Pancreas (tissue), 10 donors: ENCODE results near the gene LCAT. TPM values are rescaled to one million over a fixed set of nuclear protein-coding genes. Genes with fewer than 3 reads are reported as not detected.

Experiments
- ATAC-seq, 4 donors: fragments of 200-7000 bp; cut with Tn5 transposase; one replicate each; pipeline versions ENCODE4 v1.8.0 to v1.9.1; 2020; ENCODE audit warnings: mild to moderate bottlenecking in 4 of 4, moderate library complexity in 4 of 4
- DNase-seq, 6 donors: peaks; one replicate each; pipeline ENCODE4 v3.0.0-alpha.2; 2020
- FAIRE-seq: peaks from 2 replicates; lab custom pipeline; 2012; peaks lifted over from hg19 to GRCh38; lab: Jason Lieb, UNC
- H3K27ac ChIP-seq, 4 donors: fragments of 200-600 bp; sonication (generic); 1 replicate in 3 of 4; 2 replicates in 1 of 4; pipeline versions ENCODE4 v1.5.0 to v1.8.0; 2020
- H3K27me3 ChIP-seq, 4 donors: fragments of 200-600 bp; one replicate each; pipeline ENCODE4 v1.8.0; 2021
- H3K36me3 ChIP-seq, 3 donors: fragments of 200-600 bp; sonication (generic) in 1 of 3; one replicate each; pipeline versions ENCODE4 v1.5.0 to v1.8.0; 2020 to 2021
- H3K4me1 ChIP-seq, 3 donors: fragments of 200-600 bp; one replicate each; pipeline ENCODE4 v1.8.0; 2021
- H3K4me3 ChIP-seq, 4 donors: fragments of 200-600 bp; sonication (generic) in 2 of 4; one replicate each; pipeline versions ENCODE4 v1.5.0 to v1.8.0; 2020 to 2021
- H3K9me3 ChIP-seq, 4 donors: fragments of 200-600 bp; one replicate each; pipeline ENCODE4 v1.8.0; 2021
- CTCF ChIP-seq, 4 donors: fragments of 200-600 bp; sonication (generic) in 3 of 4; IDR thresholded peaks; one replicate each; pipeline versions ENCODE4 v1.5.0 to v1.8.0; 2021; ENCODE audit warnings: antibody characterized with exemption in 4 of 4
- WGBS, 2 donors: extraction: QIAGEN DNeasy Blood & Tissue Kit; methylation state at CpG; one replicate each; pipeline ENCODE4 v1.1.7; 2013; 5-methylcytosine and 5-hydroxymethylcytosine counted together
- intact Hi-C, 3 donors: fragments of 100-400 bp; cut with DNase I; formaldehyde crosslinking; loops; one replicate each; pipeline versions ENCODE4 v1.11.1 to v1.14.2; 2022
- polyA plus RNA-seq, 2 donors: library from polyadenylated mRNA; stranded (reverse); fragments of 200-250 nt; gene quantifications; one replicate each; pipeline ENCODE4 v1.2.3, GENCODE V29; 2013
- total RNA-seq, 6 donors: library from RNA; stranded (reverse); fragmentation: NEBNext Ultra II Directional in 4 of 6; extraction: Animal tissue kit (Norgen Biotek cat#: 25700) in 4 of 6; gene quantifications; one replicate each; pipeline versions ENCODE4 v1.2.1 to v1.2.4, GENCODE V29; 2021 to 2023
- donor health status: healthy with polysubstance abuse.
- donor health status: DM: no; HTN: no; CAD: no; lungs with moderate emphysema.
- donor health status: DM: no; HTN: no; CAD: no.
- donor health status: control.
- donor health status: control.
- donor health status: Bipolar disorder and iron deficiency.
- donor health status: DM: yes; HTN: yes; CAD: no.
- donor health status: DM: no; HTN: no; CAD: no.
- donor health status: DM: no; HTN: no; CAD: no.
- donor health status: DM: yes; HTN: yes; CAD: no.

The LCAT gene
- total and polyA plus RNA-seq, 8 donors, result 2.8 to 65.5 (median 10.3) TPM

- Histone ChIP-seq H3K36me3 (no peaks in the 10 kb centered on the region), H3K4me1 (peaks cover 0 to 3% (median 0%) of the 10 kb centered on the region in 3 donors), H3K9me3 (no peaks in the 10 kb centered on the region), H3K27me3 (no peaks in the 10 kb centered on the region), H3K27ac (peak overlapping the region in 1 of 4 donors; percentile 12), H3K4me3 (no peak overlapping the region)
- no peak for ATAC-seq
- WGBS, 2 donors, result 63 to 70% methylated on average over 8 of the region's 8 CpGs
- peak in 2 of 6 donors; percentile 28 to 57 for DNase-seq
- no peak for FAIRE-seq
- intact Hi-C loops, result loop anchor here in 1 of 3 donors (10.0 kb wide), 1 partner anchor 248 kb away; no protein-coding TSS in a partner anchor
- TF ChIP-seq CTCF (IDR thresholded peaks at IDR 0.05), result no peak
Observed at GRCh38 chr16:67922740-67923139, 21.2 kb downstream of the LCAT start.

- Histone ChIP-seq H3K27me3 (no peaks in the 10 kb centered on the region), H3K4me3 (no peak overlapping the region), H3K36me3 (no peaks in the 10 kb centered on the region), H3K9me3 (no peaks in the 10 kb centered on the region), H3K27ac (no peak overlapping the region), H3K4me1 (peaks cover 0 to 3% (median 0%) of the 10 kb centered on the region in 3 donors)
- 52 to 58% methylated on average over 5 of the region's 5 CpGs for WGBS, 2 donors
- intact Hi-C loops, result loop anchor here in 1 of 3 donors (10.0 kb wide), 1 partner anchor 247 kb away; no protein-coding TSS in a partner anchor
- no peak for TF ChIP-seq CTCF (IDR thresholded peaks at IDR 0.05)
- DNase-seq (no peak), FAIRE-seq (no peak), ATAC-seq (no peak)
Observed at GRCh38 chr16:67922221-67922620, 21.7 kb downstream of the LCAT start.

- no peak for ATAC-seq
- H3K9me3 ChIP-seq, result no peaks in the 10 kb centered on the region
- peak in 1 of 6 donors; percentile 57 for DNase-seq
- H3K4me3 ChIP-seq, result no peak overlapping the region
- no peaks in the 10 kb centered on the region for H3K36me3 ChIP-seq
- no peak overlapping the region for H3K27ac ChIP-seq
- no peaks in the 10 kb centered on the region for H3K4me1 ChIP-seq
- intact Hi-C loops, result loop anchor here in 1 of 3 donors (10.0 kb wide), 1 partner anchor 245 kb away; no protein-coding TSS in a partner anchor
- no peak for FAIRE-seq
- WGBS, 2 donors, result 79 to 86% methylated on average over 6 of the region's 6 CpGs
- H3K27me3 ChIP-seq, result no peaks in the 10 kb centered on the region
- no peak for TF ChIP-seq CTCF (IDR thresholded peaks at IDR 0.05)
Observed at GRCh38 chr16:67919622-67920221, 24.2 kb downstream of the LCAT start.

GRCh38 chr16:67917852-67918236, 26.1 kb downstream of the LCAT start:
- no peak overlapping the region for H3K4me3 ChIP-seq
- no peaks in the 10 kb centered on the region for H3K27me3 ChIP-seq
- no peaks in the 10 kb centered on the region for H3K36me3 ChIP-seq
- WGBS, 2 donors, result 83 to 84% methylated on average over 4 of the region's 4 CpGs
- TF ChIP-seq CTCF (IDR thresholded peaks at IDR 0.05), result no peak
- DNase-seq, result no peak
- ATAC-seq, result peak in 1 of 4 donors; percentile 44
- H3K4me1 ChIP-seq, result no peaks in the 10 kb centered on the region
- no peaks in the 10 kb centered on the region for H3K9me3 ChIP-seq
- H3K27ac ChIP-seq, result no peak overlapping the region
- FAIRE-seq, result no peak
- intact Hi-C loops, result no loop called here
